SH-SY5Y (cell line): Measurements from ENCODE around the gene NR3C2.

Experiments
- GATA2 ChIP-seq: IDR thresholded peaks from 2 replicates; pipeline ENCODE4 v1.6.1; 2011; ENCODE audit warnings: mild to moderate bottlenecking, low read depth, low read length
- GATA3 ChIP-seq: IDR thresholded peaks from 2 replicates; pipeline ENCODE4 v1.6.1; 2011; ENCODE audit warnings: low read depth, mild to moderate bottlenecking, low read length, moderate library complexity

DNA sequence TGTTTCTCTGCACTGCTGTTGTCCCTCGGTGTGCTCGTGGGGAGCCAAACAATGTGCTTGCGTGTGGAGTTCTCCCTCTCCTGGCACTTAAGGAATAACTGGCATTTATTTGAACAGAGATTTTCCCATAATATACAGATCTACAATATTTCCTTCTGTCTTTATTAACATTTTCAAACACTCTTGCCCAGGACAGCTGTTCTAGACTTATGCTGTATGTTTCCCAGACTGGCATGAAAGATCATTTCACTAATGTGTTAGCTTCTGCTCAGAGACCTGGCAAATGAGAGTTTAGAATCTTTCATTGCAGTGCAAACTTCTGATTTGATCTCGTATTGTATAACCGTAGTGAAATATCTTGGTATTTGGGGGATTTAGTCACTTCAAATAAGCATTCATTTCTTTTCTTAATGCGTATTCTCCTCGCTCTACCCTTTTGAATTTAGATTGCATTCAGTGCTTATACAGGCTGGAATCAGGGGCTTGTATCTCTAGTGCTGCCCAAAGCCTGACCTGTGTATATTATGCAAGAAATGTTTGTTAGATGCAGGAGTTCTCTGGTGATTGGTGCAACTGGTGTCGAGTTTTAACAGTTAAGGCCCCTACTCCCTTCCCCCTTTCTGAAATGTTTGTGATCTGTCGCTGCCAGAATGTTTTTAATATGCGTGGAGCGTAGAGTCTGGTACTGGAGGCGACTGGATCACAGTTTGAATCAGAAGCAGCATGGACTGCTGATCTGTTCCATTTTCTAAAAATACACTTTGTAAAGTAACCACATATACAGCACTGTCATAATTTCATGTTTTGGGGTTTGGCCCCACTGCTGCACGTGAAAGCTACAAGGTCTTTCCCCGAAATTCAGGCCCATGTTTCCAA, 384.0 kb downstream of the NR3C2 start:
- TF ChIP-seq GATA2 (no peak), GATA3 (no peak)
